GM19238 (cell line): ENCODE data around the gene BNC2.

Experiments
- DNase-seq: peaks from one replicate; pipeline ENCODE4 v3.0.0; 2011; ENCODE audit warnings: low spot score; ENCODE audit not compliant: insufficient read length

Gene BNC2

GRCh38 chr9:16763946-16764345 lies 106.5 kb downstream of the BNC2 start:
- no peak for DNase-seq

- DNase-seq = no peak
Measured at GRCh38 chr9:16755467-16756160, 114.9 kb downstream of the BNC2 start.

DNA sequence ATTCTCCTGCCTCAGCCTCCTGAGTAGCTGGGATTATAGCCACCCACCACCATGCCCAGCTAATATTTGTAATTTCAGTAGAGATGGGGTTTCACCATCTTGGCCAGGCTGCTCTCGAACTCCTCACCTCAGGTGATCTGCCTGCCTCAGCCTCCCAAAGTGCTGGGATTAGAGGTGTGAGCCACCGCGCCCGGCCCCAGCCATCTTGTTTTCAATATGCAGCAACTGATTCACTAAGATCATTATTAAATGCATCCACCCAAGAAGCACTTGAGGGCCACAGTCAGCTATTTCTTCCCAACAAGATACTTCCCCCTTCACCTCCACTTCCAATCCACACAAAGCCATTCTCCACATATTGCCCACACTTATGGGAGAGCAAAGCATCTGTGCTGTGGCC lies 115.8 kb downstream of the BNC2 start:
- DNase-seq = no peak

GRCh38 chr9:16753256-16753655 lies 117.2 kb downstream of the BNC2 start:
- no peak for DNase-seq

DNA sequence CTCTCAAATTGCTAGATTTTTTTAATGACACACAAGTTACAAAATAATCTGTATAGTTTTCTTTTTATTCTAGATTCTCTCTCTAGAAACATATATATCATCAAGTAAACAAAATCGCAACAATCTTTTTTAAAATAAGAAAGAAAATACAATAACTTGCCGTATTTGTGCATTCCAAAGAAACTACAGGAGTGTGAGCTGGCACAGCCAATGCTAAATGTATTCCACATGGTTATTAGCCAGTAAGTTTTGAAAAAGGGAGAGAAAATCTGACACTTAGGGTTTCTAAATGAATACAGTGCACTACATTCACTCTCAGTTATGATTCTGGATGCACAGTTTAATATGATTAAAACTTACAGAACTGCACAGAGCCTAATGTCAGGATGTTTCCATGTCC lies 117.9 kb downstream of the BNC2 start:
- DNase-seq = no peak

DNA sequence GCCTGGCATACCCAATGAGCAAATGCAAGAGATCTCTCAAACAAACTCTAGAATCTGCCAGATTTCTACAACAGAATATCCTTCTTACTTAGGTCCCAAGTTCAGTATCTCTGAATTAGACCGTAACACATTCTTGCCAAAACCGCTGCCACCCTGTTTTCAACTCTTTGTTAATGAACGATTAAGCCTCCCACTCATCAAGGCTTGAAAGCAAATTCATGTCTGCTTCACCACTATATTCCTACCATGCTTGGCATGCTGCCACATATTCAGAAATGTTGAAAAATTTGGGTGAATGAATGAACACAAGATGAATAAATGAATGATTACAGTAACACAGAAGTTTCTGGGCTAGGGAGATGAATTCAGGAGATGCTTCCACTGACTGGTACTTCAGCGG lies 119.9 kb downstream of the BNC2 start:
- DNase-seq = no peak

DNA sequence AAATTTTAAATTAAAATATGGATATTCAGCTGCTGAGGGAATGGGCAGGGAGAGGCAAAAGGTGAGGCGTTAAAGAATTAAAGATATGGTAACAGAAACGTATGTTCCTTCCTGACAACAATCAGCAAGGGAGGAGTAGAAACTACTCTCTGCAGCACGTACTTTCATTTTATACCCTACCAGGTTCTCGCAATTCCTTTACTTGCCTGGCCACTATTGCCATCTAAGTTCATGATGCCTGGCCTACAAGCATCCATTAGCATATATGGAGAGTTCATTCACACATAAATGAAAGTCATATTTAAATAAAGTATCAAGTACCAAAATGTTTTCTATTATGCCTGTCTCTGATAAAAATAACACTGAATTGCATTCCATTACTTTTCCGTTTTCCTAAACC lies 125.1 kb downstream of the BNC2 start:
- DNase-seq = no peak

DNA sequence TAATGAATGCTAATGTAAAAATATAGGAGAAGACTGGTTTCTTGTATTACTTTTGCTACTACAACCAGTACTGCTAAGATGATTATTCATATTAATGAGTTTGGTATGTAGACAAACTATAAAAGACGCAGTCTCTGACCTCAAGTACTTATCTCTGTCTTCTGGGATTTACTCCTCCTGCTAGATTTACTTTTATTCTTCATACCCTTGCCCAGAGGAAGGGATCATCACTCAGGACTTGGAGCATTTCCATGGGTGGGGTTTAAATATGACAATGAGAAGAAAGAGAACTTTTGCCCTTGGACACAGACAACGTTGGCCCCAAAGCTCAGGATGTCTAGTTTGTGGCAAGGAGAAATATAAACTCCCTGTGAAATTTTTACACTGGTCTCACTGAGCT lies 126.1 kb downstream of the BNC2 start:
- DNase-seq = no peak

DNA sequence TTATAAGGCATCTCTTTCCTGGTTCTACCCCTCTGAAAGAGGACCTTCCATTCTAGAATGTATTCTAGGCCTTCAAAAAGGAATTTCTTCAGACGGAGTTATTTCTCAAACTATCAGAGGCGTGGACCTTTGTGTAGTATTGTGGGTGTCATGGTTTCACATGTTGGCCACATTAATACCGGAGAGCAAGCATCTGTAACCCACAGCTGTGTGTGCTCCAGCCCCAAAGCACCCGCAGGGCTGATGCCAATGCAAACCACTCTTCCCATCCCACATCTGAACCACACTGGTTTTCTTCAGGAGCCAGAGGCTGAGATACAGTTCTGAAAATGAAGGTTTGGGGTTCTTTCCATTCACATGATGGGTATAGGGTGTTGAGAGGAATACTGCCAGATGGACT lies 127.1 kb downstream of the BNC2 start:
- no peak for DNase-seq

GRCh38 chr9:16735001-16735400 lies 135.5 kb downstream of the BNC2 start:
- no peak for DNase-seq

- no peak for DNase-seq
Measured at GRCh38 chr9:16732546-16732945, 137.9 kb downstream of the BNC2 start.

- no peak for DNase-seq
Measured at GRCh38 chr9:16730162-16730561, 140.3 kb downstream of the BNC2 start.

GRCh38 chr9:16729651-16730050 lies 140.8 kb downstream of the BNC2 start:
- no peak for DNase-seq

DNA sequence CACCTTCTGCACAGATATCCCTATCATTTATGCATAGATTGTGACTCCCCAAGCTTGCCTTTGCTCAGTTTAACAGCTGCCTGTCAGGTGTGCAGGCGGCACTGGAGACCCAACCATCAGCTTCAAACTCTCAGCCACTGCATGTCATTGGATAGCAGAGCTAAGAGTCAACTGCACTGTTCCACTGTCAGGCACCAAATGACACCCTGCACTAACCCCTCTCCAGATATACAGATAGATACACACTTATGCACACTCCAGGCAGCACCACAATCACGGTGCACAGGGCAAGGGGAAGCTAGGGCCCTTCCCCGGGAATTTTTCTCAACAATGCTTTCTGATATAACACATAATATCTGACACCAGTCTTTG lies 142.3 kb downstream of the BNC2 start:
- DNase-seq = no peak

- DNase-seq = no peak
Measured at GRCh38 chr9:16727452-16728136, 142.9 kb downstream of the BNC2 start.

GRCh38 chr9:16726718-16727451 lies 143.6 kb downstream of the BNC2 start:
- DNase-seq = no peak

- DNase-seq = no peak
Measured at GRCh38 chr9:16726029-16726428, 144.4 kb downstream of the BNC2 start.

DNA sequence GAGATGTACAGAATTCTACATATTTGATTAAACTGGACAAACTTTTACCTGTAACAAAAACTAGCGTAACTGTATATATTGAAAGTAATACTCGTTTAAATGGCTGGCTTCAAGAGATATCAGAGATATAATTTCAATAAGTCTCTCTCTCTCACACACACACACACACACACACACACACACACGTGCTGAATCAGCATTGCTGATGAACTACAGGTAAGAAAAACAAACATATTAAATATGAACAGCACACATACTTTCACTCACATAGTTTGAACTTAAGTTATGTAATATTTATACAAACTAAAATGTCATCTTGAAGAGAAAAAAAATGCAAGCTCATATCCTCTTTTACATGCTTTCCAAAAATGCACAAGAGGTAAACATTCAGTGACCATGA lies 145.4 kb downstream of the BNC2 start:
- no peak for DNase-seq

DNA sequence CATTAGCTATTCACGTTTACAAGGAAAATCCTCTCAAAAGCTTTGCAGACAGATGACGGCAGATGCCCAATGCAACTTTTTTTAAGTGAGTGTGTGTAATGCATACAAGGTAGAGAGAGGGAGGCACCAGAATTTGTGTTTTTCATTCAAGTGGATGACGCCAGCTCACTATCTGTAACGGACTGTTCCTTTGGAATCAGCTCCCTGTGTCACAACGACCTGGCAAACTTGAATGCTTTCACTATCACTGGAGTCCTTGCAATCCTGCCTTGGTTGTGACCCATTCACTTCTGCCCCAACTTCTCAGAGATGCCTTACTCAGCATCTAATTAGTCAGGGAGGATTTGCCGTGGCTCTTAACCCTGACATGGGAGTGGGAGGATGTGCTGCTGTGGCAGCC lies 148.5 kb downstream of the BNC2 start:
- no peak for DNase-seq

DNA sequence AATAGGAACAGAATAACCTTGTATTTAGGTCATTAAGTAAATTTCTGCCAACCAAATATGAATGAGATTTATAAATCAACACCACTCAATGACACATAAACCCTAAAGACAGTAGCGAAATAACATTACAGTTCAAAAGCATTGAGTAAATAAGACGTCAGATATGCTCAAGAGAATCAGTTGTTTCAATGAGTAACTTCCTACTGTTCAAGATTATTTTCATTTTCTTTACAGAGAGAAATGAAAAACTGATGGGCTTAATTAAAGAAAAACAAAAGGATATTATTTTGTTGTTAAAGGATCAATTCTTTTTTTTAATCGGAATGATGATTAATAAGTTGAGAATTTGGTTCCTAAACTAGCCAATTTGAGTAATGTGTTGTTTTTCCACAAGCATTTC lies 150.1 kb downstream of the BNC2 start:
- DNase-seq = no peak

GRCh38 chr9:16719921-16720320 lies 150.5 kb downstream of the BNC2 start:
- no peak for DNase-seq

DNA sequence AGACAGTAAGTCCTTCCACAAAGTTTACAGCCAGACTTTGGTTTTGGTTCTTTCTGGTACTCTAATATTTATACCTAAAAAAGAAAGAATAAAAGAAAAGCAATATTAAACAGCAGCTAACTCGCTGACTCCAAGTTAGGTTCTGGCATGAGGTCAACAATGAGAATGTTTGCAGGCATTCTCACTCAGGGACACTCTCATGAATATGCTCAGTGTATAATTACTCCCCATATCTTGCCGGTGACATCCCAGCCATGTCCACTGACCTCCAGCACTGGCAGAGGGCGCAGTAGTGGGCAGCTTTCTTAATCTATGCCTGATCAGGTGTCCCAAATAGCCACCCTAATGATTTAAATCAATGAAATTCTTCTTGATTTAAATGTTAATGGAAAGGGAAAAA lies 151.5 kb downstream of the BNC2 start:
- no peak for DNase-seq

GRCh38 chr9:16718296-16718695 lies 152.2 kb downstream of the BNC2 start:
- DNase-seq = no peak
